Measurements from ENCODE around the gene STK39. TPM values are rescaled to one million over a fixed set of nuclear protein-coding genes. Genes with fewer than 3 reads are reported as not detected.
A peak's percentile ranks its signal among the peaks of the same experiment; 100 is the strongest.

The STK39 gene
- total and polyA plus RNA-seq, 9 of the 15 experiments (the other 6 are each of a cell fraction or from before 2014, with no cell fraction given) = 0.19 to 0.76 (median 0.51) TPM

DNA sequence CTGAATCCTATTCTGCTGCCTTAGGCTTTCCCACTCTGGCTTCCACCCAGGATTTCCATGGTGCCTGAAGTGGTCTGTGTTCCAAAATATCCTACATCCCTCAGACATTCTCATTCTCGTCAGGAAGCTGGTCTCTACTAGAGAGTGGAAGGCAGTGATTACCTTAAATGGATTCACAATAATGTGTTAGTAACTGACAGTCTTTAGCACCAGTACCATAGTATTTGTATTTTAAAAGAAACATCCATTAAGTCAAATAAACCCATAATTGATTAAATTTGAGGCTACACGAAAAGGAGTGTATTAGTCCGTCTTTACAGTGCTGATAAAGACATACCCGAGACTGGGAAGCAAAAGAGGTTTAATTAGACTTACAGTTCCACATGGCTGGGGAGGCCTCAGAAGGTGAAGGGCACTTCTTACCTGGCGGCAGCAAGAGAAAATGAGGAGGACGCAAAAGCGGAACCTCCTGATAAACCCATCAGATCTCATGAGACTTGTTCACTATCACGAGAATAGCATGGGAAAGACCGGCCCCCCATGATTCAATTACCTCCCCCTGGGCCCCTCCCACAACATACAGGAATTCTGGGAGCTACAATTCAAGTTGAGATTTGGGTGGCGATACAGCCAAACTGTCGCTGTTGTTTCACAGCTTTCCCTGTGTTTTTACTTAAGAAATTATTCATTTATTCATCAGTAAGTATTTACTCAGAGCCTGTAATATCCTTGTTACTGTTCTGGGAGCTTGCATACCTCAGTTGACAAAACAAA, 306.5 kb downstream of the STK39 start (continued):
- no peak for TF ChIP-seq ZNF395 (CRISPR knock-in tag; IDR thresholded peaks at IDR 0.05)
- no peak for TF ChIP-seq ZNF764 (CRISPR knock-in tag; IDR thresholded peaks at IDR 0.05; ENCODE audit: low read depth)
- no peak for TF ChIP-seq ATF1 (CRISPR knock-in tag; IDR thresholded peaks at IDR 0.05)
- TF ChIP-seq ATF1 (tag; IDR thresholded peaks at IDR 0.05) = peak; percentile 61; the same call in 1 of the 2 replicates
- TF ChIP-seq ELF4 (CRISPR knock-in tag; IDR thresholded peaks at IDR 0.05) = no peak
- no peak for TF ChIP-seq CREBBP (IDR thresholded peaks at IDR 0.05; ENCODE audit: low read depth, low read length)
- TF ChIP-seq NONO (IDR thresholded peaks at IDR 0.05; ENCODE audit: low read depth in 2 of 2, low read length in 1 of 2) = peak in 1 of 2 experiments; percentile 87; a peak in 2 of 4 replicates
- TF ChIP-seq RAD21 (CRISPR knock-in tag; conservative IDR thresholded peaks at IDR 0.05 in 1 of 2, IDR thresholded peaks at IDR 0.05 in 1 of 2) = no peak
- TF ChIP-seq ARNT (IDR thresholded peaks at IDR 0.05) = peak in 1 of 2 experiments; percentile 45; a peak in 1 of 4 replicates
- TF ChIP-seq KDM4B (IDR thresholded peaks at IDR 0.05; ENCODE audit: borderline replicate concordance in 2 of 2, low read depth in 1 of 2) = no peak
- no peak for TF ChIP-seq SRSF9 (IDR thresholded peaks at IDR 0.05; ENCODE audit: borderline replicate concordance, low read depth, low read length)
- no peak for TF ChIP-seq ZNF184 (CRISPR knock-in tag; IDR thresholded peaks at IDR 0.05)
- TF ChIP-seq CBFB (CRISPR knock-in tag; IDR thresholded peaks at IDR 0.05) = no peak
- no peak; the same call in 1 of the 2 replicates for TF ChIP-seq GTF2F1 (IDR thresholded peaks at IDR 0.05; ENCODE audit: low read depth, low read length)
- TF ChIP-seq EZH2 (IDR thresholded peaks at IDR 0.05; ENCODE audit: borderline replicate concordance, low read depth, low read length) = no peak
- no peak for TF ChIP-seq CEBPZ (IDR thresholded peaks at IDR 0.05; ENCODE audit: borderline replicate concordance, low read depth, low read length)
- TF ChIP-seq ADNP (tag; IDR thresholded peaks at IDR 0.05) = no peak
- no peak for TF ChIP-seq RCOR1 (IDR thresholded peaks at IDR 0.05; ENCODE audit: borderline replicate concordance in 1 of 2, low read depth in 2 of 2, low read length in 2 of 2)
- no peak for TF ChIP-seq ZNF75A (CRISPR knock-in tag; IDR thresholded peaks at IDR 0.05)
- TF ChIP-seq CGGBP1 (CRISPR knock-in tag; IDR thresholded peaks at IDR 0.05) = peak; percentile 60; the same call in 1 of the 2 replicates
- TF ChIP-seq POLR2H (tag; IDR thresholded peaks at IDR 0.05; ENCODE audit: low read depth) = peak; percentile 99
- TF ChIP-seq MAFG (tag; conservative IDR thresholded peaks at IDR 0.05) = no peak
- TF ChIP-seq XRCC3 (IDR thresholded peaks at IDR 0.05) = no peak
- no peak for TF ChIP-seq TAL1 (IDR thresholded peaks at IDR 0.05)
- TF ChIP-seq IRF2 (CRISPR knock-in tag; IDR thresholded peaks at IDR 0.05) = no peak

All from K562 (cell line).